Karpas-422 (cell line): Measurements from ENCODE around the gene USF2. TPM values are rescaled to one million over a fixed set of nuclear protein-coding genes. Genes with fewer than 3 reads are reported as not detected.

Experiments
- DNase-seq: peaks from one replicate; pipeline ENCODE4 v3.0.0-alpha.2; 2015
- H2AFZ ChIP-seq: fragments of 200-600 bp; sonication (generic); 2 replicates; pipeline ENCODE4 v1.6.1; 2014; ENCODE audit warnings: antibody characterized with exemption, low read length, mixed read lengths
- H3K27ac ChIP-seq: fragments of 200-600 bp; sonication (generic); 2 replicates; pipeline ENCODE4 v1.5.1; 2014; ENCODE audit warnings: mild to moderate bottlenecking, low read length, moderate library complexity
- H3K27me3 ChIP-seq: fragments of 200-600 bp; sonication (generic); 2 replicates; pipeline ENCODE4 v1.6.1; 2014; ENCODE audit warnings: low read length, mixed read lengths
- H3K36me3 ChIP-seq: fragments of 200-600 bp; sonication (generic); 2 replicates; pipeline ENCODE4 v1.6.1; 2014; ENCODE audit warnings: low read length, mixed read lengths; ENCODE audit not compliant: insufficient read depth
- H3K4me1 ChIP-seq: fragments of 200-600 bp; sonication (generic); 2 replicates; pipeline ENCODE4 v1.6.1; 2014; ENCODE audit warnings: mild to moderate bottlenecking, low read length, mixed read lengths
- H3K4me2 ChIP-seq: fragments of 200-600 bp; sonication (generic); 2 replicates; pipeline ENCODE4 v1.6.1; 2014; ENCODE audit warnings: low read length, low read depth, mild to moderate bottlenecking; ENCODE audit not compliant: poor library complexity, severe bottlenecking
- H3K4me3 ChIP-seq: fragments of 200-600 bp; sonication (generic); 2 replicates; pipeline ENCODE4 v1.5.1; 2014; ENCODE audit warnings: mild to moderate bottlenecking, antibody characterized with exemption, low read length, mixed read lengths
- H3K79me2 ChIP-seq: fragments of 200-600 bp; sonication (generic); 2 replicates; pipeline ENCODE4 v1.6.1; 2014; ENCODE audit warnings: mild to moderate bottlenecking, low read length, mixed read lengths
- H3K9ac ChIP-seq: fragments of 200-600 bp; sonication (generic); 2 replicates; pipeline ENCODE4 v1.6.0; 2014; ENCODE audit warnings: low read length
- H3K9me2 ChIP-seq: fragments of 200-600 bp; sonication (generic), shearing (Covaris generic); replicated peaks from 2 replicates; pipeline ENCODE4 v1.6.0; 2014; ENCODE audit warnings: mild to moderate bottlenecking, low read length, moderate library complexity; ENCODE audit not compliant: insufficient read depth
- H3K9me3 ChIP-seq: fragments of 300-700, 200-600 bp; sonication (generic); 2 replicates; pipeline ENCODE4 v1.6.1; 2014; ENCODE audit warnings: low read length, mixed read lengths
- H4K20me1 ChIP-seq: fragments of 200-600 bp; sonication (generic); 2 replicates; pipeline ENCODE4 v1.6.1; 2014; ENCODE audit warnings: mild to moderate bottlenecking, antibody characterized with exemption, low read length, low read depth; ENCODE audit not compliant: insufficient read depth
- total RNA-seq: library from RNA; depleted of rRNA; stranded (reverse); fragments of >200 nt; shearing (Covaris generic); gene quantifications from 2 replicates; pipeline ENCODE4 v1.2.3, GENCODE V29; 2014; ENCODE audit warnings: low replicate concordance

Gene USF2
- total RNA-seq, 1 experiment from 2014 or later = 97.9 TPM

DNA sequence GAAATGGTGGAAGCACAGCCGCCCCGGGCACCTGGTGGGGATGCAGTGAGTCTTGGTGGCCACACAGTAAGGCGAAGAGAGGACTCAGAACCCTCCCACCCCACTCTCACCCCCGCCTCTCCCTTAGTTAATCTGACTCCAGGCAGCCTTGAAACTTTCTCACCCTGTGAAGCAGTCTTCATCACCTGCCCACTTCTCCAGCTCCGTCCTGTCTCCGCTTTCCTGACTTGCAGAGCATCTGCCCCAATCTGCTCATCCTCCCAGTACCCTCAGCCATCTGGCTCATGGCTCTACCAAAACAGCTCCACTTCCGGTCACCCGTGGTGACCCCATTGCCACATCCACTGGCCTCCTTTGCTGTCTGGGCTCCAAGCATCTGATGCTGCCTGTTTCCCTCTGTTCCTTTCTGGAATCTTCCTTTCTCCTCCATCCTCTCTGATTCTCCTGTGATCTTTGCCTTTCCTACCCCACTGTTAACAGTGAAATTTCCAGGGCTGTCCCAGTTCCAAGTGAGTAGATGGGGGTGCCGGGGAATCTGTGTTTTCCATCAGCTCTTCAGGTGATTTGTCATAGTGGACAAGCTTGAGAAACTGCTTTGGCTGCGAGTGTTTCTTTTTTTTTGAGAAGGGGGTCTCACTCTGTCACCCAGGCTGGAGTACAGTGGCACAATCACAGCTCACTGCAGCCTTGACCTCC is 4.3 kb downstream of the USF2 start:
- Histone ChIP-seq H3K27me3 (no peaks in the 10 kb centered on the region), H3K9me2 (no peaks in the 10 kb centered on the region), H3K4me1 (peaks cover 26% of the 10 kb centered on the region), H3K9ac (no peak overlapping the region), H2AFZ (no peak overlapping the region), H3K79me2 (no peaks in the 10 kb centered on the region), H3K4me3 (no peak overlapping the region), H3K27ac (no peak overlapping the region), H3K4me2 (no peak overlapping the region), H3K9me3 (no peaks in the 10 kb centered on the region), H3K36me3 (peaks cover 12% of the 10 kb centered on the region), H4K20me1 (peaks cover 14% of the 10 kb centered on the region; the same call in 1 of the 2 replicates)
- DNase-seq = no peak

DNA sequence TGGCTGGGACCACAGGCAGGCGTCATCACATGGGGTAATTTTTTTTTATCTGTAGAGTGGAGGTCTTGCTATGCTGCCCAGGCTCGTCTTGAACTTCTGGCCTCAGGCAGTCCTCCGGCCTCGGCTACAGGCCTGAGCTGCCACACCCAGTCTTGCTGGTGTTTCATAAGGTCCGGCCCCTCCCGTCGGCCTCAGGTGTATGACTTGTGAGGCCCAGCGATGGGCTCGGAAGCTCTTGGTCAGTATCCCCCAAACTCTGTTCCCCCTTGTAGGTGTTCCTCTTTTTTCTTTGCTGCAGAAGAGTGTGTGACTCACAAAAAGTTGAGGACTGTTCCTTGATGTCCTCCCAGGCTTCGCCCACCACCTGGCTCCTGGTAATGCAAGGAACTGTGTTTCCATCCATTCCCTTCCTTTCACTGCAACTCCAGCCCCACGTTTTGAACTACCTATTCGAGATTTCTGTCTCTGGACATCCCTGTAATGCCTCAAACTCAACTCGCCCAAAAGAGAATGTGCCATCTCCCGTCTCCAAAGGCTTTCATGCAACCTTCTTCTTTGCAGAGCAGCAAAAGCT is 5.0 kb downstream of the USF2 start:
- DNase-seq = no peak
- Histone ChIP-seq H3K4me2 (no peak overlapping the region), H3K36me3 (peaks cover 12% of the 10 kb centered on the region), H4K20me1 (peaks cover 14% of the 10 kb centered on the region; the same call in 1 of the 2 replicates), H3K27me3 (no peaks in the 10 kb centered on the region), H3K9me2 (no peaks in the 10 kb centered on the region), H3K4me1 (peaks cover 26% of the 10 kb centered on the region), H3K27ac (no peak overlapping the region), H3K79me2 (no peaks in the 10 kb centered on the region), H3K9ac (no peak overlapping the region), H3K4me3 (no peak overlapping the region), H3K9me3 (no peaks in the 10 kb centered on the region), H2AFZ (no peak overlapping the region)

DNA sequence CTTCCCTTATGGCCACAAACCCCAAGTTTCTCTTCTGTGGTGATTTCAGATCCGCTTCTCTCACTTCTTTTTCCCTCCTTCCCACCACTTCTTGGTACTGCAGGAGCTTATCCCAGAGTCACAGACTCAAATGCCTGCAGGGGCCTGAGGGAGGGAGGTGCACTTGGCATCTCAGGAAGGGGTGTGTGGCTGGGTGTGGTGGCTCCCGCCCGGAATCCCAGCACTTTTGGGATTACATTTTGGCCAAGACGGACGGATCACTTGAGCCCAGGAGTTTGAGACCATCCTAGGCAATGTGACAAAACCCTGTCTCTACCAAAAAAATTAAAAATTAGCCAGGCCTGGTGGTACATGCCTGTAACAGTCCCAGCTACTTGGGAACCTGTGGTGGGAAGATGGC is 5.6 kb downstream of the USF2 start:
- Histone ChIP-seq H2AFZ (no peak overlapping the region), H3K27me3 (no peaks in the 10 kb centered on the region), H3K4me1 (peaks cover 26% of the 10 kb centered on the region), H3K36me3 (peaks cover 12% of the 10 kb centered on the region), H3K4me2 (no peak overlapping the region), H3K9ac (no peak overlapping the region), H4K20me1 (peaks cover 14% of the 10 kb centered on the region; the same call in 1 of the 2 replicates), H3K4me3 (no peak overlapping the region), H3K9me2 (no peaks in the 10 kb centered on the region), H3K79me2 (no peaks in the 10 kb centered on the region), H3K27ac (no peak overlapping the region), H3K9me3 (no peaks in the 10 kb centered on the region)
- DNase-seq = no peak

DNA sequence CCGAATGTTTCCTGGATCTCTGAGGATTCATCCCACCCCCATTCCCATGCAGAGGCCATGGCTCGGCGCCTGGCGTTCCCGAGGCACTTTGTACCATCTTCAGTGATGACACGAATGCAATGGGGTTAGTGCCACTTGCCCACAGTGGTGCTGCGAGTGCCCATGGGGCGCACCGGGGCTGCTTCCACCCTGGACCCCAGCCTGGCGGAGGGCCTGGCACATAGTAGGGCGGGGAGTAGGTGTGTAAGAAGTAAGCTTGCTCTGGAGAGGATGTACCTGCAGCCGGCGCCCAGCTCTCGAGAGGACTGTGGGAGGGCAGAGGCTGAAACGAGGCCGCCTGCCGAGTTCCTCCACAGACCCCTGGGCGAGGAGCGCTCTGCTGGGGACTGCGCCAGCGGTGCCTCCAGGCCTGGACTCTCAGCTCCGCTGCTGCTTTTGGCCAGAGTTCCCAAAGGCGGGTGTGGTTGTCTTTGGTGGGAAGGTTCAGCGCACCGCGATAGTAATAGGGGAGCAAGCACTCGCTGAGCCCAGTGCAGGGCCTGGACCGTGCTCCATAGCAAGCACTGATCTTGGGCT is 8.0 kb downstream of the USF2 start:
- Histone ChIP-seq H3K4me2 (no peak overlapping the region), H4K20me1 (peaks cover 2% of the 10 kb centered on the region; the same call in 1 of the 2 replicates), H3K36me3 (no peaks in the 10 kb centered on the region; the same call in 1 of the 2 replicates), H3K27me3 (no peaks in the 10 kb centered on the region), H3K79me2 (no peaks in the 10 kb centered on the region), H3K9me3 (no peaks in the 10 kb centered on the region), H3K4me3 (no peak overlapping the region), H3K9me2 (no peaks in the 10 kb centered on the region), H2AFZ (no peak overlapping the region), H3K4me1 (peaks cover 13% of the 10 kb centered on the region), H3K27ac (no peak overlapping the region), H3K9ac (no peak overlapping the region)
- no peak for DNase-seq

DNA sequence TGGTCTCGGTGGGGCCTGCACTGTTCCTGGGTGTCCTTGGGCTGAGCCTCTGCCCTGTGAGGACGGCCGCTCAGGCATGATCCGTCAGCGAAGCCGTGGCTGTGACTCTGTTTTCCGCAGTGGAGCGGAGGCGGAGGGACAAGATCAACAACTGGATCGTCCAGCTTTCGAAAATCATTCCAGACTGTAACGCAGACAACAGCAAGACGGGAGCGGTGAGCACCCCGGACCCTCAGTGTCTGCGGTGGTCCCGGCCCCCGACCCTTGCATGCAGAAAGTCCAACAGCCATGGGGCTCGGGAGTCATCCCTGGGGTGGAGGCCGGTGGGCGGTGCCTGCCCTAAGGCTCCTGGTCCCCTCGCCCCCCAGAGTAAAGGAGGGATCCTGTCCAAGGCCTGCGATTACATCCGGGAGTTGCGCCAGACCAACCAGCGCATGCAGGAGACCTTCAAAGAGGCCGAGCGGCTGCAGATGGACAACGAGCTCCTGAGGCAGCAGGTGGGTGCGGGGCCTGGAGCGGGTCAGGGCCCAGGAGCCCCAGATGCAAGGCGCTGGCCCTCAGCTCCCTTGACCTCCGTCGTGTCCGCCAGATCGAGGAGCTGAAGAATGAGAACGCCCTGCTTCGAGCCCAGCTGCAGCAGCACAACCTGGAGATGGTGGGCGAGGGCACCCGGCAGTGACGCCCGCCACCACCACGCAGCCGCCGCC is 10.0 kb downstream of the USF2 start:
- H3K36me3 ChIP-seq = no peaks in the 10 kb centered on the region; the same call in 1 of the 2 replicates

DNA sequence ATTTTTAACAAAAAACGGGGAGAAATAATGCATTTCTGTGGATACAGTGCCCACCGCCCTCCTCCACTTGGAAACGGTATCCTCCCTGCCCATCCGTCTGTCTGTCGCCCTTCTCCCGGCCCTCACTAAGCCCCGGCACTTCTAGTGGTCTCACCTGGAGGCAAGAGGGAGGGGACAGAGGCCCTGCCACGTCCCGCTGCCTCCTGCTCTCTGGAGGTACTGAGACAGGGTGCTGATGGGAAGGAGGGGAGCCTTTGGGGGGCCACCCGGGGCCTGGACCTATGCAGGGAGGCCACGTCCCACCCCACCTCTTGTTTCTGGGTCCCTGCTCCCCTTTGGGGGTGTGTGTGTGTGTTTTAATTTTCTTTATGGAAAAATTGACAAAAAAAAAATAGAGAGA is 10.6 kb downstream of the USF2 start:
- no peaks in the 10 kb centered on the region for H3K9me2 ChIP-seq
- H3K79me2 ChIP-seq = no peaks in the 10 kb centered on the region
- no peak overlapping the region for H3K4me3 ChIP-seq
- H2AFZ ChIP-seq = no peak overlapping the region
- no peak overlapping the region for H3K27ac ChIP-seq
- H3K4me1 ChIP-seq = peaks cover 14% of the 10 kb centered on the region
- H3K9me3 ChIP-seq = no peaks in the 10 kb centered on the region
- no peak overlapping the region for H3K4me2 ChIP-seq
- DNase-seq = no peak
- H4K20me1 ChIP-seq = peaks cover 2% of the 10 kb centered on the region; the same call in 1 of the 2 replicates
- H3K9ac ChIP-seq = no peak overlapping the region
- no peaks in the 10 kb centered on the region; the same call in 1 of the 2 replicates for H3K36me3 ChIP-seq
- H3K27me3 ChIP-seq = no peaks in the 10 kb centered on the region

More for the DNA sequence above, 10.0 kb downstream of the USF2 start:
- peaks cover 2% of the 10 kb centered on the region; the same call in 1 of the 2 replicates for H4K20me1 ChIP-seq
- no peak overlapping the region for H3K4me3 ChIP-seq
- no peaks in the 10 kb centered on the region for H3K9me2 ChIP-seq
- H2AFZ ChIP-seq = no peak overlapping the region
- no peak for DNase-seq
- H3K79me2 ChIP-seq = no peaks in the 10 kb centered on the region
- H3K9me3 ChIP-seq = no peaks in the 10 kb centered on the region
- no peak overlapping the region for H3K9ac ChIP-seq
- no peak overlapping the region for H3K27ac ChIP-seq
- H3K4me1 ChIP-seq = peaks cover 14% of the 10 kb centered on the region
- no peaks in the 10 kb centered on the region for H3K27me3 ChIP-seq
- H3K4me2 ChIP-seq = no peak overlapping the region

DNA sequence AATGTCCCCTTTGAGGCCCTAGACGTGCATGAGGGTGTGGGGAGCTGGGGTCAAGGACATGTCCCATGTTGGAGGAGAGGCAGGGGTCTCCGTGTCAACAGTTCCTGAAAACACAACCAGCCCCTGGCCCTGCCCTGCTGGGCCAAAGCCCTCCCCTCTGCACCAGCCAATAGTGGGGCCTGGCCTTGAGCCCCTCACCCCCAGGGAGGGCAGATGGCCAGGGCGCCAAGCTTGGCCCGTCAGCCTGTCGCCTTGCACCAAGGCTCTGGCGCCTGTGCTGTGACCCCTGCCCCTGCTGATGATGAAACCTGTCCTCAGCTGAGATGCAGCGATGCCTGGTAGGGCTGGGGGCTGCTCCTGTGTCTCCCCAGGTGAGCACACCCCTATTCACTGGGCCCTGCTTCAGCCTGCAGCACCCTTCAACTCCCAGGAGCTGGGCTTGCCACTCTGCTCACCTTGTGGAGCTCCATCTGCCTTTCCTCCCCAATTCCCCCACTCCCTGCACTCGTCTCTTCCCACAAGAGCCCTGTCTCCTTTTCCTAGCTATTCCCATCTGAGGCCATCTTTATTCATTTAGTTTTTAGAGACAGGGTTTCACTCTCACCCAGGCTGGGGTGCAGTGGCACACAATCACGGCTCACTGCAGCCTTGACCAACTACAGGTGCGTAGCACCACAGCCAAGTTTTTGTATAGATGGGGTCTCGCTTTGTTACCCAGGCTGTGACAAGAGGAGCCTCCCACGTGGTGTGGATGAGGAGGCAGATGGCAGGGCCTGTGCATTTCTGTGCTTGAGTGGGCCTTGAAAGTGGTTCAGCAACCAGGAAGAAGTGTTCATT is 11.4 kb downstream of the USF2 start:
- no peak overlapping the region for H3K4me3 ChIP-seq
- H3K4me2 ChIP-seq = no peak overlapping the region
- H2AFZ ChIP-seq = no peak overlapping the region

More for the DNA sequence above, 11.4 kb downstream of the USF2 start:
- Histone ChIP-seq H3K9me2 (no peaks in the 10 kb centered on the region), H3K9ac (0 out of 2 replicates have a peak overlapping the region, but pooled peaks have one; percentile 9), H3K27me3 (no peaks in the 10 kb centered on the region), H3K4me1 (peaks cover 14% of the 10 kb centered on the region), H3K9me3 (no peaks in the 10 kb centered on the region), H3K36me3 (no peaks in the 10 kb centered on the region; the same call in 1 of the 2 replicates), H3K27ac (no peak overlapping the region), H4K20me1 (peaks cover 2% of the 10 kb centered on the region; the same call in 1 of the 2 replicates), H3K79me2 (no peaks in the 10 kb centered on the region)
- no peak for DNase-seq
